IMR-90 (cell line): ENCODE data around the gene CDHR1.

Experiments used
- BHLHE40 ChIP-seq: fragments of 150-350 bp; IDR thresholded peaks from 2 replicates; pipeline ENCODE4 v1.6.1; 2016; ENCODE audit warnings: mild to moderate bottlenecking, low read depth, low read length
- MAZ ChIP-seq: IDR thresholded peaks from 2 replicates; pipeline ENCODE4 v1.6.1; 2012; ENCODE audit warnings: low read depth, mild to moderate bottlenecking, low read length, improper control_type of control experiment, moderate library complexity, borderline replicate concordance
- MXI1 ChIP-seq: IDR thresholded peaks from 2 replicates; pipeline ENCODE4 v1.6.1; 2012; ENCODE audit warnings: low read depth, mild to moderate bottlenecking, low read length, moderate library complexity, borderline replicate concordance
- RAD21 ChIP-seq: IDR thresholded peaks from 2 replicates; pipeline ENCODE4 v1.6.1; 2012; ENCODE audit warnings: low read length, improper control_type of control experiment
- RCOR1 ChIP-seq: IDR thresholded peaks from 2 replicates; pipeline ENCODE4 v1.6.1; 2012; ENCODE audit warnings: mild to moderate bottlenecking, low read length, improper control_type of control experiment; ENCODE audit not compliant: insufficient replicate concordance
- TF ChIP-seq, protein P1 (sequence below): conservative IDR thresholded peaks from 2 replicates; pipeline ENCODE4 v1.5.1; 2012; ENCODE audit warnings: mild to moderate bottlenecking, low read depth, low read length, improper control_type of control experiment

DNA sequence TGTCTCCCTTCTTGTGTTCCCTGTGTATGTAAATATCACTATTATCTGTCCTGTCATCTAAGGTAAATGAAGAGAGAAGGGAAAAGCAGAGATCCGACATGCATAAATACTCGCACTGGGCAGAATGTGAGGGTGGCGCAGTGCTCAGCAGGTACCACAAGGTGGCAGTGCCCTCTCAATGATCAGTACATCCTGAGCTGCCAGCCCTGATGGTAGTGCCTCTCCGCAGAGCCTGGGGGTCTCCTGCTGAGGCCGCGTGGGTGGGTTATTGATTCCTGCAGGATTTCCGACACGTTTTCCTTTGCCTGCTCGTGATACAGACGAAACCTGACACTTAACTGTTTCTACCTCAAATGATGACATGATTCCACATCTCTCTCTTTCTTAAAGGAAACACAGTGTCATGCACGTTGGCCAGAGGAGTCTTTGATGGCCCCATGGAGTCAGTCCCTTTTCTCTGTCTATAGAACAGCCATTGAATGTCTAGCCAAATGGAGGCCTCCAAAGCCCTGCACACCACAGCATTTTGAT, 70.3 kb downstream of the CDHR1 start:
- TF ChIP-seq BHLHE40 (peak; percentile 74), MAZ (no peak), RAD21 (peak; percentile 97), RCOR1 (no peak), MXI1 (no peak)
- TF ChIP-seq, protein P1, sequence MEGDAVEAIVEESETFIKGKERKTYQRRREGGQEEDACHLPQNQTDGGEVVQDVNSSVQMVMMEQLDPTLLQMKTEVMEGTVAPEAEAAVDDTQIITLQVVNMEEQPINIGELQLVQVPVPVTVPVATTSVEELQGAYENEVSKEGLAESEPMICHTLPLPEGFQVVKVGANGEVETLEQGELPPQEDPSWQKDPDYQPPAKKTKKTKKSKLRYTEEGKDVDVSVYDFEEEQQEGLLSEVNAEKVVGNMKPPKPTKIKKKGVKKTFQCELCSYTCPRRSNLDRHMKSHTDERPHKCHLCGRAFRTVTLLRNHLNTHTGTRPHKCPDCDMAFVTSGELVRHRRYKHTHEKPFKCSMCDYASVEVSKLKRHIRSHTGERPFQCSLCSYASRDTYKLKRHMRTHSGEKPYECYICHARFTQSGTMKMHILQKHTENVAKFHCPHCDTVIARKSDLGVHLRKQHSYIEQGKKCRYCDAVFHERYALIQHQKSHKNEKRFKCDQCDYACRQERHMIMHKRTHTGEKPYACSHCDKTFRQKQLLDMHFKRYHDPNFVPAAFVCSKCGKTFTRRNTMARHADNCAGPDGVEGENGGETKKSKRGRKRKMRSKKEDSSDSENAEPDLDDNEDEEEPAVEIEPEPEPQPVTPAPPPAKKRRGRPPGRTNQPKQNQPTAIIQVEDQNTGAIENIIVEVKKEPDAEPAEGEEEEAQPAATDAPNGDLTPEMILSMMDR, result peak; percentile 96
